Mesendoderm (in vitro differentiated cells): ENCODE measurements around the gene RESP18.

Experiments used
- DNase-seq: peaks from one replicate; pipeline ENCODE4 v3.0.0; 2013
- H2AK5ac ChIP-seq: 2 replicates; pipeline ENCODE4 v1.6.1; 2013; ENCODE audit warnings: low read length, inconsistent platforms
- H2BK120ac ChIP-seq: 2 replicates; pipeline ENCODE4 v1.6.1; 2013; ENCODE audit warnings: low read depth, mild to moderate bottlenecking, low read length, moderate library complexity, mixed read lengths
- H2BK15ac ChIP-seq: replicated peaks from 2 replicates; pipeline ENCODE4 v1.6.1; 2013; ENCODE audit warnings: low read depth, mild to moderate bottlenecking, moderate library complexity
- H2BK5ac ChIP-seq: 2 replicates; pipeline ENCODE4 v1.6.1; 2013; ENCODE audit warnings: low read length, inconsistent platforms
- H3K18ac ChIP-seq: 2 replicates; pipeline ENCODE4 v1.6.1; 2013; ENCODE audit warnings: mild to moderate bottlenecking, low read length, mixed read lengths
- H3K23ac ChIP-seq: one replicate; pipeline ENCODE4 v1.6.1; 2013; ENCODE audit warnings: low read length
- H3K27ac ChIP-seq: 2 replicates; pipeline ENCODE4 v1.5.1; 2013; ENCODE audit warnings: low read depth, mild to moderate bottlenecking, inconsistent platforms, low read length, moderate library complexity
- H3K27me3 ChIP-seq: 2 replicates; pipeline ENCODE4 v1.6.1; 2013; ENCODE audit warnings: low read length, control low read depth, mild to moderate bottlenecking, inconsistent platforms; ENCODE audit not compliant: insufficient read depth, poor library complexity
- H3K36me3 ChIP-seq: 2 replicates; pipeline ENCODE4 v1.6.1; 2013; ENCODE audit warnings: low read length, inconsistent platforms; ENCODE audit not compliant: control insufficient read depth, insufficient read depth
- H3K4ac ChIP-seq: one replicate; pipeline ENCODE4 v1.6.1; 2013; ENCODE audit warnings: low read depth, mild to moderate bottlenecking, low read length, moderate library complexity
- H3K4me1 ChIP-seq: 2 replicates; pipeline ENCODE4 v1.6.1; 2013; ENCODE audit warnings: low read depth, low read length, inconsistent platforms; ENCODE audit not compliant: control insufficient read depth
- H3K4me2 ChIP-seq: 2 replicates; pipeline ENCODE4 v1.6.1; 2013; ENCODE audit warnings: low read length
- H3K4me3 ChIP-seq: 2 replicates; pipeline ENCODE4 v1.5.1; 2013; ENCODE audit warnings: mild to moderate bottlenecking, low read length
- H3K56ac ChIP-seq: one replicate; pipeline ENCODE4 v1.6.1; 2013; ENCODE audit warnings: low read length
- H3K79me1 ChIP-seq: 2 replicates; pipeline ENCODE4 v1.6.1; 2013; ENCODE audit warnings: low read length, inconsistent platforms
- H3K79me2 ChIP-seq: 2 replicates; pipeline ENCODE4 v1.6.1; 2013; ENCODE audit warnings: mild to moderate bottlenecking, low read length; ENCODE audit not compliant: control insufficient read depth, insufficient read depth
- H3K9ac ChIP-seq: 2 replicates; pipeline ENCODE4 v1.6.1; 2013; ENCODE audit warnings: low read length, inconsistent platforms
- H4K5ac ChIP-seq: one replicate; pipeline ENCODE4 v1.6.1; 2013; ENCODE audit warnings: low read length
- H4K8ac ChIP-seq: one replicate; pipeline ENCODE4 v1.6.1; 2013; ENCODE audit warnings: low read depth, mild to moderate bottlenecking, control low read depth, low read length, moderate library complexity
- WGBS: extraction: QIAGEN DNeasy Blood & Tissue Kit; methylation state at CpG from one replicate; pipeline ENCODE4 v1.1.7; 2013; ENCODE audit warnings: low lambda C conversion rate, missing lambda C conversion rate; ENCODE audit not compliant: insufficient coverage; ENCODE audit errors: extremely low coverage; 5-methylcytosine and 5-hydroxymethylcytosine counted together

The RESP18 gene

GRCh38 chr2:219362524-219363164 is 30.1 kb upstream of the RESP18 start:
- no peaks in the 10 kb centered on the region for H3K79me2 ChIP-seq
- H3K4me2 ChIP-seq, result no peak overlapping the region
- H3K27me3 ChIP-seq, result peaks cover 20% of the 10 kb centered on the region
- no peak overlapping the region for H4K5ac ChIP-seq
- no peaks in the 10 kb centered on the region for H3K36me3 ChIP-seq
- H3K27ac ChIP-seq, result no peak overlapping the region
- no peak overlapping the region for H2BK5ac ChIP-seq
- no peak overlapping the region for H3K9ac ChIP-seq
- H3K4me1 ChIP-seq, result no peaks in the 10 kb centered on the region
- H2BK15ac ChIP-seq, result no peak overlapping the region
- peak; percentile 47 for DNase-seq
- H3K23ac ChIP-seq, result no peak overlapping the region
- H4K8ac ChIP-seq, result no peak overlapping the region
- no peak overlapping the region for H3K56ac ChIP-seq
- WGBS, result no CpG with 5 or more reads among the region's 3 CpGs
- no peak overlapping the region for H3K18ac ChIP-seq
- H2BK120ac ChIP-seq, result no peak overlapping the region
- H3K4me3 ChIP-seq, result no peak overlapping the region
- no peak overlapping the region for H2AK5ac ChIP-seq
- H3K4ac ChIP-seq, result no peak overlapping the region
- no peaks in the 10 kb centered on the region for H3K79me1 ChIP-seq

DNA sequence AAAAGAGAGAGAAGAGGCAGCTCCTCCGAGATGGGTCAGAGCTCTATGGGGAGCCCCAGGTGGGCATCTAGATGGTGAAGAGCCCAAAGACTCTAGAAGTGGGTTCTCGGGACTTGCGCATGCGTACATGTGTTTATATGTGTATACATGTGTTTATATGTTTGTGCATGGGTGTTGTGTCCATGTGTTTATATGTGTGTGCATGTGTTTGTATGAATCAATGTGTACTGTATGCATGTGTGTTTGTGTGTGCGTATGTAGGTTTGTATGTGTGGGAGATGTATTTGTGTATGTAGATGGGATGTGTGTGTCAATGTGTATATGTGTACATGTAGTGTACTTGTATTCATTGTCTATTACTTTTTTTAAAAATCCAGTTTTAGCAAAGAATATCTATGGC is 29.5 kb upstream of the RESP18 start:
- no peak overlapping the region for H3K56ac ChIP-seq
- no peak overlapping the region for H4K8ac ChIP-seq
- no peaks in the 10 kb centered on the region for H3K79me2 ChIP-seq
- H3K18ac ChIP-seq, result no peak overlapping the region
- 100% methylated on average over 1 of the region's 5 CpGs for WGBS
- no peak overlapping the region for H3K4me2 ChIP-seq
- no peaks in the 10 kb centered on the region for H3K4me1 ChIP-seq
- H3K4me3 ChIP-seq, result no peak overlapping the region
- H3K79me1 ChIP-seq, result no peaks in the 10 kb centered on the region
- H3K9ac ChIP-seq, result no peak overlapping the region
- no peak overlapping the region for H2BK15ac ChIP-seq
- no peak overlapping the region for H2AK5ac ChIP-seq
- no peak overlapping the region for H3K27ac ChIP-seq
- no peak overlapping the region for H2BK120ac ChIP-seq
- no peak overlapping the region for H3K23ac ChIP-seq
- no peak for DNase-seq
- no peak overlapping the region for H4K5ac ChIP-seq
- H3K27me3 ChIP-seq, result peaks cover 20% of the 10 kb centered on the region
- no peak overlapping the region for H2BK5ac ChIP-seq
- H3K36me3 ChIP-seq, result no peaks in the 10 kb centered on the region
- H3K4ac ChIP-seq, result no peak overlapping the region

DNA sequence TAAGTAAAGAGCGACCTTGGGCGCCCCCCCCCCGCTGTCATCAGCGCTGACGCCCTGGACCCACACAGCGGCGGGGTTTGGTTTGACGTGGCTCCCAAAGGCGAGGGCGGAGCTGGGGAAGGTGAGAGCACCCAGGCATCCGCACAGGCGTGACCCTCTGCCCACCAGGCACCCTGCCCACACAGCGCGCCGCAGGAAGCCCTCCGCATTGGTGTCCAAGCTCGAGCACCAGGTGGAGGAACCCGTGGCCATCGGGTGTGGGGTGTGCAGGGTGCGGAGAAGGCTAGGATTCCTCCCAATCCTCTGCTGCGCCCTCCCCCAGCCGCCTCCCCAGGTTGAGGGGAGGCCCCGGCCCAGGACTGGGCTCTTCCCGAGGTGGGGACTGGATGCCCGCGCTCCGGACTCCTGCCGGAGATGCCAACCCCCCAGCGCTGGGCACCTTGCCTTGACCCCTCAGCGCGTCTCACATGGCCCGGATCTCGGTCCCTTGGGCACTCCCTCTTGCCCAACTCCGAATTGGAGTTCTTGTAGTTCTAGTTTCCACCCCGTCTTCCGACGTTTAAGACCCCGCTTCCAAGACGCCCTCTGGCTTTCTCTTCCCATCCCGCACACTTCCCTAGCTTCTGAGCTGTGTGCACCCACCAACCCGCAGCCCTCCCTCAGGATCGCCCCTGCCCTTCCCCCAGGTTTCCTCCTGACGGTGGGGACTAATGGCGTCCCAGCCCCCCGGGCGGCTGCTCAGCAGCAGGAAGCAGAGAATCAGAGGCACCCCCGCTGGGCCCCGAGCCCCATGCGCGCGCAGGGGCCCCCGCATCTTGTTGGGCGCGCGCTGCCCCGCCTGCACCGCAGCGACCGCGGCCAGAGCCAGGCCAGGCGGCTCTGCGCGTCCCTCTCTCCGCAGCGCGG is 25.9 kb upstream of the RESP18 start:
- Histone ChIP-seq H3K4me2 (peak overlapping the region; percentile 31), H3K79me2 (no peaks in the 10 kb centered on the region), H2BK15ac (no peak overlapping the region), H3K4me1 (no peaks in the 10 kb centered on the region), H3K9ac (no peak overlapping the region), H3K23ac (peak overlapping the region; percentile 45), H4K5ac (no peak overlapping the region), H4K8ac (no peak overlapping the region), H3K79me1 (no peaks in the 10 kb centered on the region), H3K27ac (no peak overlapping the region), H3K4me3 (no peak overlapping the region), H3K18ac (no peak overlapping the region), H3K36me3 (no peaks in the 10 kb centered on the region), H2BK5ac (no peak overlapping the region), H2AK5ac (no peak overlapping the region), H2BK120ac (no peak overlapping the region), H3K27me3 (peaks cover 20% of the 10 kb centered on the region), H3K4ac (no peak overlapping the region), H3K56ac (no peak overlapping the region)
- no peak for DNase-seq
- no CpG with 5 or more reads among the region's 66 CpGs for WGBS

GRCh38 chr2:219356834-219357233 is 24.3 kb upstream of the RESP18 start:
- no peak overlapping the region for H3K4ac ChIP-seq
- no peaks in the 10 kb centered on the region for H3K79me2 ChIP-seq
- H3K4me3 ChIP-seq, result no peak overlapping the region
- H2AK5ac ChIP-seq, result no peak overlapping the region
- no peak overlapping the region for H2BK120ac ChIP-seq
- no peak overlapping the region for H4K8ac ChIP-seq
- H3K4me1 ChIP-seq, result no peaks in the 10 kb centered on the region
- no peak overlapping the region for H3K18ac ChIP-seq
- no peaks in the 10 kb centered on the region for H3K36me3 ChIP-seq
- H3K9ac ChIP-seq, result no peak overlapping the region
- no peaks in the 10 kb centered on the region for H3K79me1 ChIP-seq
- H2BK5ac ChIP-seq, result no peak overlapping the region
- no peak for DNase-seq
- no peak overlapping the region for H4K5ac ChIP-seq
- whole genome bisulfite sequencing, result no CpG with 5 or more reads among the region's 1 CpG
- H3K56ac ChIP-seq, result no peak overlapping the region
- H3K23ac ChIP-seq, result no peak overlapping the region
- no peak overlapping the region for H3K4me2 ChIP-seq
- H3K27ac ChIP-seq, result no peak overlapping the region
- H3K27me3 ChIP-seq, result peaks cover 20% of the 10 kb centered on the region
- H2BK15ac ChIP-seq, result no peak overlapping the region

- WGBS, result no CpG with 5 or more reads among the region's 4 CpGs
- no peak overlapping the region for H3K27ac ChIP-seq
- no peak overlapping the region for H3K9ac ChIP-seq
- H3K4ac ChIP-seq, result no peak overlapping the region
- no peak overlapping the region for H3K56ac ChIP-seq
- H3K4me2 ChIP-seq, result no peak overlapping the region
- no peak overlapping the region for H2BK15ac ChIP-seq
- H4K5ac ChIP-seq, result no peak overlapping the region
- H2AK5ac ChIP-seq, result no peak overlapping the region
- DNase-seq, result no peak
- no peak overlapping the region for H3K18ac ChIP-seq
- H3K79me1 ChIP-seq, result no peaks in the 10 kb centered on the region
- H3K4me3 ChIP-seq, result no peak overlapping the region
- no peaks in the 10 kb centered on the region for H3K4me1 ChIP-seq
- H3K36me3 ChIP-seq, result no peaks in the 10 kb centered on the region
- H3K79me2 ChIP-seq, result no peaks in the 10 kb centered on the region
- no peak overlapping the region for H2BK5ac ChIP-seq
- H3K23ac ChIP-seq, result no peak overlapping the region
- H3K27me3 ChIP-seq, result peaks cover 17% of the 10 kb centered on the region
- H2BK120ac ChIP-seq, result no peak overlapping the region
- H4K8ac ChIP-seq, result no peak overlapping the region
Measured at GRCh38 chr2:219354582-219354981, 22.0 kb upstream of the RESP18 start.
